HepG2 (cell line): ENCODE results near the gene TPM3. TPM values are rescaled to one million over a fixed set of nuclear protein-coding genes. Genes with fewer than 3 reads are reported as not detected.

Experiments used
- AHDC1 ChIP-seq: sonication (generic); formaldehyde crosslinking; IDR thresholded peaks from 2 replicates; pipeline ENCODE4 v1.5.1; 2020; ENCODE audit warnings: mild to moderate bottlenecking, missing genetic modification reagents, borderline replicate concordance
- BRD4 ChIP-seq: sonication (generic); formaldehyde crosslinking; IDR thresholded peaks from 2 replicates; pipeline ENCODE4 v1.4.0; 2020; ENCODE audit warnings: missing genetic modification reagents
- ETS1 ChIP-seq: sonication (generic); formaldehyde crosslinking; IDR thresholded peaks from 2 replicates; pipeline ENCODE4 v1.4.0; 2020; ENCODE audit warnings: missing genetic modification reagents
- GABPA ChIP-seq, 2 experiments: IDR thresholded peaks; 2 replicates each; pipeline ENCODE4 v1.6.1; 2011 to 2016; ENCODE audit warnings: low read depth in 2 of 2, low read length in 1 of 2, missing biosample characterization in 1 of 2, missing genetic modification characterization in 1 of 2
- GMEB1 ChIP-seq: sonication (generic); formaldehyde crosslinking; IDR thresholded peaks from 2 replicates; pipeline ENCODE4 v1.5.1; 2020; ENCODE audit warnings: missing genetic modification reagents, mild to moderate bottlenecking, borderline replicate concordance
- HOXA5 ChIP-seq: sonication (generic); formaldehyde crosslinking; IDR thresholded peaks from 2 replicates; pipeline ENCODE4 v1.4.0; 2020; ENCODE audit warnings: missing genetic modification reagents
- NAIF1 ChIP-seq: sonication (generic); formaldehyde crosslinking; IDR thresholded peaks from 2 replicates; pipeline ENCODE4 v1.5.0; 2020; ENCODE audit warnings: mild to moderate bottlenecking, missing genetic modification reagents, borderline replicate concordance
- NCOA2 ChIP-seq: sonication (generic); formaldehyde crosslinking; IDR thresholded peaks from 2 replicates; pipeline ENCODE4 v1.8.0; 2022; ENCODE audit warnings: inconsistent platforms
- PHF8 ChIP-seq: sonication (generic); formaldehyde crosslinking; IDR thresholded peaks from 2 replicates; pipeline ENCODE4 v1.5.0; 2020; ENCODE audit warnings: missing genetic modification reagents
- RARA ChIP-seq: IDR thresholded peaks from 2 replicates; pipeline ENCODE4 v1.6.1; 2016; ENCODE audit warnings: missing genetic modification reagents, missing compliant biosample characterization
- RBM39 ChIP-seq: fragments of 200-400 bp; formaldehyde crosslinking; IDR thresholded peaks from one replicate; pipeline ENCODE4 v1.6.1; 2018; ENCODE audit warnings: antibody characterized with exemption, mild to moderate bottlenecking, low read depth, low read length; ENCODE audit not compliant: poor library complexity, severe bottlenecking
- RFX5 ChIP-seq: IDR thresholded peaks from 2 replicates; pipeline ENCODE4 v1.6.1; 2011; ENCODE audit warnings: low read depth, low read length, improper control_type of control experiment
- TFDP2 ChIP-seq: sonication (generic); formaldehyde crosslinking; IDR thresholded peaks from 2 replicates; pipeline ENCODE4 v1.4.0; 2020; ENCODE audit warnings: missing genetic modification reagents
- ZFX ChIP-seq: sonication (generic); formaldehyde crosslinking; IDR thresholded peaks from 2 replicates; pipeline ENCODE4 v1.4.0; 2020; ENCODE audit warnings: mild to moderate bottlenecking, low read depth, missing genetic modification reagents, moderate library complexity
- ZNF382 ChIP-seq: sonication (generic); formaldehyde crosslinking; IDR thresholded peaks from 2 replicates; pipeline ENCODE4 v1.5.0; 2020; ENCODE audit warnings: missing genetic modification reagents, mild to moderate bottlenecking, borderline replicate concordance
- ZNF704 ChIP-seq: sonication (generic); formaldehyde crosslinking; IDR thresholded peaks from 2 replicates; pipeline ENCODE4 v1.8.1; 2023; ENCODE audit warnings: mild to moderate bottlenecking, inconsistent platforms, moderate library complexity, missing genetic modification reagents, borderline replicate concordance
- ZNF746 ChIP-seq: sonication (generic); formaldehyde crosslinking; IDR thresholded peaks from 2 replicates; pipeline ENCODE4 v1.8.0; 2022; ENCODE audit warnings: mild to moderate bottlenecking, missing genetic modification reagents
- ZNF816 ChIP-seq: sonication (generic); formaldehyde crosslinking; IDR thresholded peaks from 2 replicates; pipeline ENCODE4 v1.8.0; 2022; ENCODE audit warnings: missing genetic modification reagents, mild to moderate bottlenecking, borderline replicate concordance
- ZSCAN30 ChIP-seq: sonication (generic); formaldehyde crosslinking; IDR thresholded peaks from 2 replicates; pipeline ENCODE4 v1.5.0; 2020; ENCODE audit warnings: mild to moderate bottlenecking, missing genetic modification reagents
- polyA plus RNA-seq, 8 experiments: library from polyadenylated mRNA; depleted of rRNA in 3 of 8; stranded (reverse) in 7 of 8; unstranded in 1 of 8; fragments of >200 nt; fragmentation: Illumina TruSeq in 4 of 8; extraction: Trizol in 4 of 8; gene quantifications; 2 replicates each; pipeline versions ENCODE4 v1.2.1 to v1.2.3, GENCODE V29; 2011 to 2016; ENCODE audit warnings: low read depth in 4 of 8, missing spikeins in 1 of 8, mixed read lengths in 1 of 8; ENCODE audit not compliant: insufficient read depth in 1 of 8
- total RNA-seq, 5 experiments: library from RNA; depleted of rRNA; stranded (reverse); fragments of >200 nt; fragmentation: Illumina TruSeq; extraction: Trizol; gene quantifications; 2 replicates each; pipeline ENCODE4 v1.2.3, GENCODE V29; 2016; ENCODE audit warnings: low read depth in 1 of 5

TPM3 gene
- total and polyA plus RNA-seq, 2 of the 13 experiments (the other 11 are each of a cell fraction or from before 2014, with no cell fraction given), result 160 to 307 TPM

GRCh38 chr1:154220970-154221277 is 29.0 kb upstream of the TPM3 start (continued):
- 0 out of 2 replicates have a peak, but pooled peaks have one; percentile 7 for TF ChIP-seq GMEB1 (CRISPR knock-in tag)
- no peak for TF ChIP-seq NCOA2 (CRISPR knock-in tag)
- TF ChIP-seq HOXA5 (CRISPR knock-in tag), result 0 out of 2 replicates have a peak, but pooled peaks have one; percentile 2
- TF ChIP-seq ZNF746, result 0 out of 2 replicates have a peak, but pooled peaks have one; percentile 3
- TF ChIP-seq ZNF382 (CRISPR knock-in tag), result no peak
- no peak for TF ChIP-seq RARA (CRISPR knock-in tag)
- TF ChIP-seq ZNF816 (CRISPR knock-in tag), result no peak
- no peak for TF ChIP-seq TFDP2 (CRISPR knock-in tag)
- 0 out of 2 replicates have a peak, but pooled peaks have one; percentile 45 for TF ChIP-seq PHF8
- no peak for TF ChIP-seq GABPA (IDR thresholded peaks at IDR 0.05; ENCODE audit: low read depth, low read length)
- no peak for TF ChIP-seq GABPA (CRISPR knock-in tag; IDR thresholded peaks at IDR 0.05; ENCODE audit: low read depth)
- peak; percentile 90 for TF ChIP-seq RBM39
- peak; percentile 91; the same call in 1 of the 2 replicates for TF ChIP-seq ZFX
- peak; percentile 98; the same call in 1 of the 2 replicates for TF ChIP-seq ZSCAN30
- no peak for TF ChIP-seq AHDC1 (CRISPR knock-in tag)
- no peak for TF ChIP-seq ETS1 (CRISPR knock-in tag)
- TF ChIP-seq RFX5, result no peak
- TF ChIP-seq ZNF704 (CRISPR knock-in tag), result no peak
- TF ChIP-seq BRD4 (CRISPR knock-in tag), result no peak
- TF ChIP-seq NAIF1 (CRISPR knock-in tag), result 0 out of 2 replicates have a peak, but pooled peaks have one; percentile 16
